Medulla oblongata (tissue), 1 donor: ENCODE data around the gene EFHD2.
"Not testable (repeated sequence)": the region's sequence is repeated elsewhere in the genome, so short reads cannot be mapped to it uniquely, and the experiment has no call there.

Source experiments
- DNase-seq: peaks from one replicate; pipeline ENCODE4 v3.0.0-alpha.2; 2015; ENCODE audit errors: extremely low spot score

The EFHD2 gene

GRCh38 chr1:15412175-15412800, 2.6 kb downstream of the EFHD2 start:
- peak; percentile 43 for DNase-seq

- peak; percentile 64 for DNase-seq
Observed at GRCh38 chr1:15412843-15413242, 3.2 kb downstream of the EFHD2 start.

GRCh38 chr1:15413563-15414444, 4.1 kb downstream of the EFHD2 start:
- no peak for DNase-seq

GRCh38 chr1:15414445-15414983, 4.8 kb downstream of the EFHD2 start:
- DNase-seq = no peak

GRCh38 chr1:15417059-15417934, 7.6 kb downstream of the EFHD2 start:
- peak; percentile 63 for DNase-seq

GRCh38 chr1:15418806-15419515, 9.3 kb downstream of the EFHD2 start:
- no peak for DNase-seq

GRCh38 chr1:15420853-15421465, 11.3 kb downstream of the EFHD2 start:
- DNase-seq = no peak

GRCh38 chr1:15422871-15423270, 13.2 kb downstream of the EFHD2 start:
- no peak for DNase-seq

GRCh38 chr1:15423355-15424077, 13.8 kb downstream of the EFHD2 start:
- no peak for DNase-seq

GRCh38 chr1:15424146-15424667, 14.5 kb downstream of the EFHD2 start:
- DNase-seq = no peak

GRCh38 chr1:15424981-15425380, 15.3 kb downstream of the EFHD2 start:
- DNase-seq = no peak

- DNase-seq = no peak
Observed at GRCh38 chr1:15425521-15425920, 15.8 kb downstream of the EFHD2 start.

- DNase-seq = no peak
Observed at GRCh38 chr1:15425958-15426357, 16.3 kb downstream of the EFHD2 start.

GRCh38 chr1:15426492-15427279, 17.0 kb downstream of the EFHD2 start:
- DNase-seq = no peak

GRCh38 chr1:15427280-15427666, 17.6 kb downstream of the EFHD2 start:
- no peak for DNase-seq

- DNase-seq = not testable (repeated sequence)
Observed at GRCh38 chr1:15428252-15428651, 18.6 kb downstream of the EFHD2 start.

- no peak for DNase-seq
Observed at GRCh38 chr1:15428815-15429435, 19.2 kb downstream of the EFHD2 start.

GRCh38 chr1:15429701-15430149, 20.0 kb downstream of the EFHD2 start:
- DNase-seq = no peak
